GM12878 (cell line): ENCODE measurements around the gene SLFN14. TPM values are rescaled to one million over a fixed set of nuclear protein-coding genes. Genes with fewer than 3 reads are reported as not detected.

Source experiments
- ATAC-seq: fragments of 200-7000 bp; cut with Tn5 transposase; 3 replicates; pipeline ENCODE4 v1.9.1; 2020; ENCODE audit warnings: mild to moderate bottlenecking, moderate library complexity
- Bru-seq: library from RNA; stranded (reverse); fragments of 400-500 nt; gene quantifications from one replicate; lab custom pipeline; 2021; lab: Mats Ljungman, UMichigan
- BruChase-seq, 2 experiments: library from RNA; stranded (reverse); fragments of 400-500 nt; gene quantifications; one replicate each; lab custom pipeline; 2021; lab: Mats Ljungman, UMichigan
- BruUV-seq: library from RNA; stranded (reverse); fragments of 400-500 nt; replicated peaks from 2 replicates; lab custom pipeline; 2021; lab: Mats Ljungman, UMichigan
- CTCF ChIA-PET: fragments of 300-600 bp; sonication (Branson Sonifier 250); formaldehyde crosslinking; extraction: SDS; loops from one replicate; lab custom pipeline; 2021; ENCODE audit warnings: inconsistent platforms; lab: Yijun Ruan, JAX
- POLR2A ChIA-PET: fragments of 350-600 bp; formaldehyde crosslinking; extraction: SDS; loops from one replicate; lab custom pipeline; 2021; ENCODE audit warnings: inconsistent platforms; lab: Charles Lee
- RAD21 ChIA-PET: fragments of 300-600 bp; sonication (Branson Sonifier 250); formaldehyde crosslinking; loops from one replicate; lab custom pipeline; 2023; ENCODE audit warnings: antibody characterized with exemption; ENCODE audit not compliant: unreplicated experiment; lab: Charles Lee
- SMC1A ChIA-PET: fragments of 300-600 bp; sonication (Branson Sonifier 250); formaldehyde crosslinking; loops from one replicate; lab custom pipeline; 2023; ENCODE audit not compliant: unreplicated experiment, uncharacterized antibody; lab: Charles Lee
- DNase-seq: peaks from one replicate; pipeline ENCODE4 v3.0.0-alpha.2; 2011; ENCODE audit warnings: low read depth, low spot score
- FAIRE-seq: peaks from 3 replicates; lab custom pipeline; 2011; peaks lifted over from hg19 to GRCh38; lab: Jason Lieb, UNC
- H2AFZ ChIP-seq: 2 replicates; pipeline ENCODE4 v1.6.0; 2011; ENCODE audit warnings: low read depth, low read length, control low read depth; ENCODE audit not compliant: control insufficient read depth
- H3K27ac ChIP-seq: 2 replicates; pipeline ENCODE4 v1.5.1; 2011; ENCODE audit warnings: control low read depth; ENCODE audit not compliant: control insufficient read depth, insufficient read depth
- H3K27me3 ChIP-seq, 2 experiments: replicated peaks in 1 of 2; 2 replicates each; pipeline versions ENCODE4 v1.6.0 to v1.6.1; 2011; ENCODE audit warnings: low read length in 1 of 2; ENCODE audit not compliant: control insufficient read depth in 2 of 2, insufficient read depth in 2 of 2
- H3K36me3 ChIP-seq, 2 experiments: 2 replicates each; pipeline ENCODE4 v1.5.1; 2011; ENCODE audit warnings: low read length in 1 of 2; ENCODE audit not compliant: control insufficient read depth in 2 of 2, insufficient read depth in 2 of 2
- H3K4me1 ChIP-seq: 2 replicates; pipeline ENCODE4 v1.6.1; 2011; ENCODE audit warnings: mild to moderate bottlenecking, low read length, moderate library complexity, mixed read lengths; ENCODE audit not compliant: control insufficient read depth, insufficient read depth
- H3K4me2 ChIP-seq: 2 replicates; pipeline ENCODE4 v1.6.0; 2011; ENCODE audit warnings: control low read depth; ENCODE audit not compliant: control insufficient read depth, insufficient read depth
- H3K4me3 ChIP-seq: fragments of 200-600 bp; sonication (generic); 2 replicates; pipeline ENCODE4 v1.5.1; 2016
- H3K79me2 ChIP-seq: 2 replicates; pipeline ENCODE4 v1.6.0; 2011; ENCODE audit warnings: low read length; ENCODE audit not compliant: control insufficient read depth, insufficient read depth
- H3K9ac ChIP-seq: 2 replicates; pipeline ENCODE4 v1.8.0; 2011; ENCODE audit warnings: low read length, control low read depth, mixed read lengths; ENCODE audit not compliant: control insufficient read depth, insufficient read depth
- H3K9me3 ChIP-seq: replicated peaks from 3 replicates; pipeline ENCODE4 v1.5.1; 2011; ENCODE audit warnings: mild to moderate bottlenecking, low read length; ENCODE audit not compliant: control insufficient read depth, insufficient read depth
- H4K20me1 ChIP-seq: 2 replicates; pipeline ENCODE4 v1.6.0; 2011; ENCODE audit not compliant: control insufficient read depth, insufficient read depth
- BMI1 ChIP-seq: fragments of 450-650 bp; IDR thresholded peaks from 2 replicates; pipeline ENCODE4 v1.6.1; 2016; ENCODE audit warnings: mild to moderate bottlenecking, moderate library complexity, borderline replicate concordance
- CHD2 ChIP-seq: IDR thresholded peaks from 2 replicates; pipeline ENCODE4 v1.6.1; 2011; ENCODE audit warnings: low read depth, low read length, improper control_type of control experiment, borderline replicate concordance
- CREM ChIP-seq: IDR thresholded peaks from 2 replicates; pipeline ENCODE4 v1.6.1; 2014; ENCODE audit warnings: antibody characterized with exemption, low read depth
- EP300 ChIP-seq, 2 experiments: fragments of 150-350 bp in 1 of 2; IDR thresholded peaks; 2 replicates each; pipeline ENCODE4 v1.6.1; 2011 to 2012; ENCODE audit warnings: low read depth in 2 of 2, low read length in 2 of 2, borderline replicate concordance in 1 of 2, improper control_type of control experiment in 1 of 2, inconsistent platforms in 1 of 2; ENCODE audit not compliant: control insufficient read depth in 1 of 2
- HCFC1 ChIP-seq: fragments of 150-350 bp; IDR thresholded peaks from 2 replicates; pipeline ENCODE4 v1.6.1; 2014; ENCODE audit warnings: low read length
- KLF5 ChIP-seq: fragments of 450-650 bp; IDR thresholded peaks from 2 replicates; pipeline ENCODE4 v1.6.1; 2014; ENCODE audit warnings: mild to moderate bottlenecking; ENCODE audit not compliant: partially characterized antibody
- MYC ChIP-seq: IDR thresholded peaks from 2 replicates; pipeline ENCODE4 v1.6.1; 2011; ENCODE audit warnings: mild to moderate bottlenecking, low read length, moderate library complexity, inconsistent platforms; ENCODE audit not compliant: insufficient read depth, insufficient replicate concordance, insufficient read length, severe bottlenecking
- RB1 ChIP-seq: fragments of 450-650 bp; formaldehyde crosslinking; IDR thresholded peaks from 2 replicates; pipeline ENCODE4 v1.6.1; 2017; ENCODE audit warnings: mild to moderate bottlenecking, borderline replicate concordance
- SRF ChIP-seq, 2 experiments: IDR thresholded peaks; 2 replicates each; pipeline ENCODE4 v1.6.1; 2011; ENCODE audit warnings: low read depth in 2 of 2, low read length in 2 of 2, mild to moderate bottlenecking in 1 of 2, moderate library complexity in 1 of 2
- TCF12 ChIP-seq: IDR thresholded peaks from 2 replicates; pipeline ENCODE4 v1.6.1; 2011; ENCODE audit warnings: low read depth, mild to moderate bottlenecking, low read length
- YY1 ChIP-seq: IDR thresholded peaks from 2 replicates; pipeline ENCODE4 v1.6.1; 2011; ENCODE audit warnings: low read depth, mild to moderate bottlenecking, low read length
- ZBED1 ChIP-seq: IDR thresholded peaks from 2 replicates; pipeline ENCODE4 v1.6.1; 2016; ENCODE audit warnings: borderline replicate concordance
- ZNF217 ChIP-seq: fragments of 450-650 bp; IDR thresholded peaks from 2 replicates; pipeline ENCODE4 v1.6.1; 2017; ENCODE audit warnings: antibody characterized with exemption, mild to moderate bottlenecking
- ZNF622 ChIP-seq: fragments of 450-650 bp; IDR thresholded peaks from 2 replicates; pipeline ENCODE4 v1.6.1; 2017; ENCODE audit warnings: mild to moderate bottlenecking, inconsistent platforms
- WGBS: methylation state at CpG from one replicate; pipeline ENCODE4 v1.1.6; 2016; ENCODE audit warnings: low lambda C conversion rate; ENCODE audit not compliant: insufficient replicate concordance, insufficient coverage; ENCODE audit errors: missing lambda C conversion rate; 5-methylcytosine and 5-hydroxymethylcytosine counted together
- in situ Hi-C: fragments of 300-500 bp; cut with MboI; formaldehyde crosslinking; loops from 9 replicates; pipeline ENCODE4 v1.14.3; 2018; ENCODE audit warnings: mixed read lengths
- intact Hi-C: fragments of 100-400 bp; cut with micrococcal nuclease; formaldehyde crosslinking; loops from one replicate; pipeline ENCODE4 v1.14.2; 2022; ENCODE audit not compliant: unreplicated experiment
- long read RNA-seq, 2 experiments: library from polyadenylated mRNA; unstranded; transcript quantifications; one replicate each; pipeline ENCODE4 v2.0.0, GENCODE V29; 2019 to 2020
- polyA minus RNA-seq, 3 experiments: library from RNA; depleted of rRNA, polyadenylated mRNA; stranded (reverse); fragments of >200 nt; gene quantifications; 2 replicates each; pipeline ENCODE4 v1.2.3, GENCODE V29; 2011
- polyA plus RNA-seq, 11 experiments: library from polyadenylated mRNA; depleted of rRNA in 4 of 11; unstranded in 6 of 11; stranded (reverse) in 5 of 11; fragments of >200 nt; fragmentation: Nextera tagmentation in 4 of 11; fragmentation: Illumina TruSeq in 1 of 11; extraction: Ambion mirVana in 4 of 11; extraction: Trizol in 1 of 11; gene quantifications; 1 replicate in 1 of 11; 2 replicates in 10 of 11; pipeline versions ENCODE4 v1.2.1 to v1.2.3, GENCODE V29; 2011 to 2016; ENCODE audit warnings: inconsistent platforms in 2 of 11, missing spikeins in 2 of 11, low read depth in 1 of 11
- total RNA-seq, 4 experiments: library from RNA; depleted of rRNA in 3 of 4; stranded (reverse); fragments of >200 nt in 3 of 4; fragmentation: Illumina TruSeq in 1 of 4; extraction: Trizol in 1 of 4; gene quantifications; 2 replicates each; pipeline versions ENCODE4 v1.2.1 to v1.2.3, GENCODE V29; 2013 to 2021
- TF ChIP-seq, protein P1 (sequence below): fragments of 450-650 bp; IDR thresholded peaks from 2 replicates; pipeline ENCODE4 v1.6.1; 2017; ENCODE audit warnings: mild to moderate bottlenecking, low read depth, inconsistent platforms; ENCODE audit not compliant: poor library complexity, severe bottlenecking
- TF ChIP-seq, protein P2 (sequence below): fragments of 450-650 bp; IDR thresholded peaks from 2 replicates; pipeline ENCODE4 v1.6.1; 2017; ENCODE audit warnings: mild to moderate bottlenecking, moderate library complexity

Gene SLFN14
- total RNA-seq (2013; cell fraction: nucleolus; rRNA removed): not detected in 2 replicates
- total RNA-seq (2014; rRNA removed) (0.06 TPM in 1 of 2 replicates, not detected in the other), total RNA-seq (2014; rRNA removed; fragmentation: Illumina TruSeq; extraction: Trizol) (not detected in 2 replicates), total RNA-seq (2021) (not detected in 2 replicates), polyA plus RNA-seq (2011; rRNA removed) (not detected in 2 replicates), polyA plus RNA-seq (2014; fragmentation: Illumina TruSeq; extraction: Trizol) (0.05 TPM in 1 of 2 replicates, not detected in the other), polyA plus RNA-seq (2014; fragmentation: Nextera tagmentation; extraction: Ambion mirVana) (under 1 TPM; 0.06 to 0.11 TPM), polyA plus RNA-seq (2014; rRNA removed) (not detected in 2 replicates), polyA plus RNA-seq (2016; fragmentation: Nextera tagmentation; extraction: Ambion mirVana) (not detected), polyA minus RNA-seq (2011; rRNA and poly(A)+ RNA removed) (not detected in 2 replicates), Bru-seq, nascent RNA (percentile 16 among the genes with signal in this experiment), BruChase-seq, experiment 1, labeled RNA remaining after a 6-hour chase (percentile 14 among the genes with signal in this experiment), BruChase-seq, experiment 2, labeled RNA remaining after a 2-hour chase (percentile 8 among the genes with signal in this experiment)
- 0.50 TPM for polyA plus RNA-seq (2011; ENCODE audit: low read depth)
- not detected in 2 replicates for polyA plus RNA-seq (2011; cell fraction: cytosol; rRNA removed)
- not detected in 2 replicates for polyA plus RNA-seq (2011; cell fraction: nucleus; rRNA removed)
- polyA plus RNA-seq (2012): 0.38 and 0.51 TPM in 2 replicates
- not detected in 2 replicates for polyA minus RNA-seq (2011; cell fraction: cytosol; rRNA and poly(A)+ RNA removed)
- not detected in 2 replicates for polyA minus RNA-seq (2011; cell fraction: nucleus; rRNA and poly(A)+ RNA removed)
- long read RNA-seq, experiment 1: 0 reads
- long read RNA-seq, experiment 2: 0 reads

DNA sequence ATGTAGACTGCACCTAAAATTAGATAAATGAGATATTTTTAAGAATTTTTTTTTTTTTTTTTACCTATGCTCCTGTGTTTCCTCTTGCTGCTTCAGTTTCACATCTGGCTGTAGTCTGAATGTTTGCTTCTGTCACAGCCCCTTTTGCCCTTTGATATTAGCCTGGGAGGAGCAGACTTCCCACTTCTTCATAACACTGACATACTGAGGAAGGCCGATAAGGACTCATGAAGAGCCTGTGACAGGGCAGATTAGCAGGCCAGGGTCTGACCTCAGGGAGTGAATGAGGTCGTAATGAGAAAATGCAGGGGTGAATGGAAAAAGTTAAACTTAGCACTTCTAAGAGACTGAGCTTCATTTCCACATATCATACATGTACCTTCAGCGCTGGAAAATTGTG lies at the start of gene SLFN14:
Gene SLFN14, minus strand, starts transcription at position 117 of the 400 bp plus-strand sequence. CDS start 2,757 bp downstream, outside the sequence.
- ATAC-seq: no peak

More for the DNA sequence above, at the start of gene SLFN14:
- intact Hi-C loops (no loop called here), in situ Hi-C loops (no loop called here)
- Histone ChIP-seq H3K27me3 (no peaks in the 10 kb centered on the region; a peak in 1 of 4 replicates), H4K20me1 (no peaks in the 10 kb centered on the region), H3K4me3 (no peak within 1 kb of the TSS), H3K4me1 (no peaks in the 10 kb centered on the region), H3K79me2 (no peaks in the 10 kb centered on the region), H3K9ac (no peak within 1 kb of the TSS), H3K9me3 (no peaks in the 10 kb centered on the region), H2AFZ (peak within 1 kb of the TSS; percentile 28; the same call in 1 of the 2 replicates), H3K4me2 (no peak within 1 kb of the TSS), H3K36me3 (no peaks in the 10 kb centered on the region), H3K27ac (no peak within 1 kb of the TSS)
- FAIRE-seq (peak; percentile 27), DNase-seq (no peak)
- POLR2A ChIA-PET: interaction anchor here (0.6 kb wide), 1 partner anchor 47 kb away, joined by 4 read pairs; no protein-coding TSS in a partner anchor
- TF ChIP-seq SRF (IDR thresholded peaks at IDR 0.05; ENCODE audit: low read depth in 2 of 2, low read length in 2 of 2): no peak
- no peak for TF ChIP-seq EP300 (IDR thresholded peaks at IDR 0.05; ENCODE audit: borderline replicate concordance in 1 of 2, control insufficient read depth in 1 of 2, low read depth in 2 of 2, low read length in 2 of 2)
- no peak for TF ChIP-seq KLF5
- TF ChIP-seq CREM: no peak
- no peak for TF ChIP-seq ZBED1
- no peak for TF ChIP-seq MYC
- TF ChIP-seq, protein P1, sequence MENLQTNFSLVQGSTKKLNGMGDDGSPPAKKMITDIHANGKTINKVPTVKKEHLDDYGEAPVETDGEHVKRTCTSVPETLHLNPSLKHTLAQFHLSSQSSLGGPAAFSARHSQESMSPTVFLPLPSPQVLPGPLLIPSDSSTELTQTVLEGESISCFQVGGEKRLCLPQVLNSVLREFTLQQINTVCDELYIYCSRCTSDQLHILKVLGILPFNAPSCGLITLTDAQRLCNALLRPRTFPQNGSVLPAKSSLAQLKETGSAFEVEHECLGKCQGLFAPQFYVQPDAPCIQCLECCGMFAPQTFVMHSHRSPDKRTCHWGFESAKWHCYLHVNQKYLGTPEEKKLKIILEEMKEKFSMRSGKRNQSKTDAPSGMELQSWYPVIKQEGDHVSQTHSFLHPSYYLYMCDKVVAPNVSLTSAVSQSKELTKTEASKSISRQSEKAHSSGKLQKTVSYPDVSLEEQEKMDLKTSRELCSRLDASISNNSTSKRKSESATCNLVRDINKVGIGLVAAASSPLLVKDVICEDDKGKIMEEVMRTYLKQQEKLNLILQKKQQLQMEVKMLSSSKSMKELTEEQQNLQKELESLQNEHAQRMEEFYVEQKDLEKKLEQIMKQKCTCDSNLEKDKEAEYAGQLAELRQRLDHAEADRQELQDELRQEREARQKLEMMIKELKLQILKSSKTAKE: no peak
- no peak for TF ChIP-seq CHD2
- TF ChIP-seq HCFC1: no peak
- TF ChIP-seq, protein P2, sequence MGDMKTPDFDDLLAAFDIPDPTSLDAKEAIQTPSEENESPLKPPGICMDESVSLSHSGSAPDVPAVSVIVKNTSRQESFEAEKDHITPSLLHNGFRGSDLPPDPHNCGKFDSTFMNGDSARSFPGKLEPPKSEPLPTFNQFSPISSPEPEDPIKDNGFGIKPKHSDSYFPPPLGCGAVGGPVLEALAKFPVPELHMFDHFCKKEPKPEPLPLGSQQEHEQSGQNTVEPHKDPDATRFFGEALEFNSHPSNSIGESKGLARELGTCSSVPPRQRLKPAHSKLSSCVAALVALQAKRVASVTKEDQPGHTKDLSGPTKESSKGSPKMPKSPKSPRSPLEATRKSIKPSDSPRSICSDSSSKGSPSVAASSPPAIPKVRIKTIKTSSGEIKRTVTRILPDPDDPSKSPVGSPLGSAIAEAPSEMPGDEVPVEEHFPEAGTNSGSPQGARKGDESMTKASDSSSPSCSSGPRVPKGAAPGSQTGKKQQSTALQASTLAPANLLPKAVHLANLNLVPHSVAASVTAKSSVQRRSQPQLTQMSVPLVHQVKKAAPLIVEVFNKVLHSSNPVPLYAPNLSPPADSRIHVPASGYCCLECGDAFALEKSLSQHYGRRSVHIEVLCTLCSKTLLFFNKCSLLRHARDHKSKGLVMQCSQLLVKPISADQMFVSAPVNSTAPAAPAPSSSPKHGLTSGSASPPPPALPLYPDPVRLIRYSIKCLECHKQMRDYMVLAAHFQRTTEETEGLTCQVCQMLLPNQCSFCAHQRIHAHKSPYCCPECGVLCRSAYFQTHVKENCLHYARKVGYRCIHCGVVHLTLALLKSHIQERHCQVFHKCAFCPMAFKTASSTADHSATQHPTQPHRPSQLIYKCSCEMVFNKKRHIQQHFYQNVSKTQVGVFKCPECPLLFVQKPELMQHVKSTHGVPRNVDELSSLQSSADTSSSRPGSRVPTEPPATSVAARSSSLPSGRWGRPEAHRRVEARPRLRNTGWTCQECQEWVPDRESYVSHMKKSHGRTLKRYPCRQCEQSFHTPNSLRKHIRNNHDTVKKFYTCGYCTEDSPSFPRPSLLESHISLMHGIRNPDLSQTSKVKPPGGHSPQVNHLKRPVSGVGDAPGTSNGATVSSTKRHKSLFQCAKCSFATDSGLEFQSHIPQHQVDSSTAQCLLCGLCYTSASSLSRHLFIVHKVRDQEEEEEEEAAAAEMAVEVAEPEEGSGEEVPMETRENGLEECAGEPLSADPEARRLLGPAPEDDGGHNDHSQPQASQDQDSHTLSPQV: no peak
- no peak for TF ChIP-seq ZNF217
- TF ChIP-seq YY1: no peak
- TF ChIP-seq RB1: no peak
- no peak for TF ChIP-seq ZNF622
- TF ChIP-seq BMI1: no peak
- TF ChIP-seq TCF12: no peak
- RAD21 ChIA-PET: no interaction called here
- no TSS peak for BruUV-seq
- CTCF ChIA-PET: interaction anchor here (0.6 to 1.3 kb wide), 2 partner anchors 10 to 21 kb away, joined by 3 read pairs; no protein-coding TSS in a partner anchor
- SMC1A ChIA-PET: no interaction called here
- 33% methylated on average over 3 of the region's 3 CpGs for WGBS
